ENCODE results near the gene SNX30.

Gene SNX30

DNA sequence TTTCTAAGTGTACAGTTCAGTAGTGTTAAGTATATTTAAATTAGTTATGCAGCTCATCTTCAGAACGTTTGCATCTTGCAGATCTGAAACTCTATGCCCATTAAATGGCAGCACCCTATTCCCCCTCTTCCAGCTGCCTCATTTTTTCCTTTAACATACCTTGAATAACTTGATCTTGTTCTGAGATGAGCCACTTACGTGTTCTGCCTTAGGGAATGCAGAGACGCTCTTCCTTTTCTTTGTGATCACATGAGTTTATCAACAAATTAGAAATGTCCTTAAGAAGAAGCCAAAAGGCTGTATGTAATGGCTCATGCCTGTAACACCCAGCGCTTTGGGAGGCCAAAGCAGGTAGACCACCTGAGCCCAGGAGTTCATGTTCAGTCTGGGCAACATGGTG is 82.5 kb downstream of the SNX30 start:
- no peak for DNase-seq

DNA sequence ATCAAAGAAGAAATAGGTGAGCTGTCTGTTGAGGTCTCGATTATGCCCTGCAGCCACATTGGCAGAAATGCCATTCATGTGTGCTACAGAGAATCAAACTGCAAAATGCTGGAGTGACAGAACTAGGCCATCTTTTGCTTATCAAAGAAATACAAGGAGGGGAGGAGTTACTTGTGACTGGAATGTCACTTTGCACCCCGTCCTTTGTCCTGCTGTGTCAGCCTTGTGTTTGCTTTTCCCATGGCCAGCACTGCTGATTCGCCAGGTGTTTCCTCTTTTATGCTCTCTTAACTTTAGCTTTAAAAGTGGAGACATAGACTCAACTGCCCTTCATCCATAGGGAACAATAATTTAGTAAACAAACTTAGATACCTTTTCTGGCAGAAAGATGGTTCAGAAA is 85.8 kb downstream of the SNX30 start:
- no peak for DNase-seq

DNA sequence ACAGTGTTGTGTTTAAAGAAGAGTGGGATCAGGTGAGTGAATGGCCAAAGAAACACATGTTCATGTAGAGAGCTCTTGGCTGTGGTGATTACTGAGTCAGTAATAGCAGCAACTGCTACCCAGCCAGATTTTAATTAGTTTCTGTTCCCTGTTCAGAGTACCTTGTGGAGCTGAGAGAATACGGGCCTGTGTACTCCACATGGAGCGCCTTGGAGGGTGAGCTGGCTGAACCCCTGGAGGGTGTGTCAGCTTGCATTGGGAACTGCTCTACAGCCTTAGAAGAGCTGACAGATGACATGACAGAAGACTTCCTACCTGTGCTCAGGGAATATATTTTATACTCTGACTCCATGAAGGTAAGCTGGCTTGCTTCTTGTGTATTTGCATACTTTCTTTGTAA is 87.8 kb downstream of the SNX30 start:
- no peak for DNase-seq

DNA sequence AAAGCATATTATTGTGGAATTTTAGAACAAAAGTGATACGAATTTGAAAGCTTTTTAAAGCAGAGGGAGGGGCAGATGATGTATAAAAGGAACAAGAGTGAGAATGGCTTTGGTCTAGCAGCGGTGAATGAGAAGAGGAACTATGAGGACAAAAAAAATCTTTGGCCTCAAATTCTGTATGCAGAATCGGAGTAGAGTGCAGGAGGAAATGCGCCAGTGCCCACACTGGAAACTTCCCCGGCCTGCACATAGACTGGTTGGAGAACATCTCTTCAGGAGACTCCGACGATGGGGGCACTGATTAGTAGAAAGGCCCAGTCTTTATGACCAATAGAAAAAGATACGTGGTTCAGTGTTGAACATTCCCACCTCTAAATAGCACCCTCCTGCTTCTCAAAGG is 88.8 kb downstream of the SNX30 start:
- no peak for DNase-seq

DNA sequence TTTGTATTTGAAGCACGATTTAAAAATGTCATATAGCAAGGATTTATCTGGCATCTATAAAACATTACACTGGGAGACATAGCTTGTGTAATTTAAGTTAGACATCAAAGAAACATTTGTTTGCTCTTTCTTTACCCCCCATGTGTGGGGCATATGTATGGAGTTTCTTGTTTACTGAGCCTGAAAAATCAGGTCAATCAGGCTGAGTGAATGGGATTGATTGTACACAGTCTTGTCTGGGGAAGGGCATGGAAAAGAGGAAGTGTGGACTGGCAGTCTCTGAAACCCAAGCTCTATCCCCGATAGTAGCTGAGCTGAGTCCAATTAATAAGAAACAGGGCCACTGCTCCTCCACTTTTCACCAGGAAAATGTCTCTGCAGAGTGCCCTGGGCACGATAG is 90.7 kb downstream of the SNX30 start:
- DNase-seq, result no peak

DNA sequence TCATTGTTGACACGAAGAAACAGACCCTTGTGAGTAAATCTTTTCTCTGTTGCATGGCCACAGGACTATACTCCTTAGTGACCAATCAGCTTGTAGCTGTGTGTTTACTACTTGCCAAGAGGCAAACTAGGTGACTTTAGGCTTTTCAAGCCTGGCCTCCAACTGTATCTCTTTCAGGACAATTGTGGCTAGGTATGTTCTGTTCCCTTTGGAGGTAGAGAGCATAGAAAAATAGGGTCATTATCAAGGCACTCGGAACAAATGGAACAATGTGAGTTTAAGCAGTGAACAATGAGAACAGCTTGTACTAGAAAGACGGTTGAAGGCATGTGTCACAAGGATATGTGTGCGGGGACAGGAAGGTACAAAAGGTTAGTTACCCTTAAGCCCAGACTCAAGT is 92.0 kb downstream of the SNX30 start:
- no peak for DNase-seq

DNA sequence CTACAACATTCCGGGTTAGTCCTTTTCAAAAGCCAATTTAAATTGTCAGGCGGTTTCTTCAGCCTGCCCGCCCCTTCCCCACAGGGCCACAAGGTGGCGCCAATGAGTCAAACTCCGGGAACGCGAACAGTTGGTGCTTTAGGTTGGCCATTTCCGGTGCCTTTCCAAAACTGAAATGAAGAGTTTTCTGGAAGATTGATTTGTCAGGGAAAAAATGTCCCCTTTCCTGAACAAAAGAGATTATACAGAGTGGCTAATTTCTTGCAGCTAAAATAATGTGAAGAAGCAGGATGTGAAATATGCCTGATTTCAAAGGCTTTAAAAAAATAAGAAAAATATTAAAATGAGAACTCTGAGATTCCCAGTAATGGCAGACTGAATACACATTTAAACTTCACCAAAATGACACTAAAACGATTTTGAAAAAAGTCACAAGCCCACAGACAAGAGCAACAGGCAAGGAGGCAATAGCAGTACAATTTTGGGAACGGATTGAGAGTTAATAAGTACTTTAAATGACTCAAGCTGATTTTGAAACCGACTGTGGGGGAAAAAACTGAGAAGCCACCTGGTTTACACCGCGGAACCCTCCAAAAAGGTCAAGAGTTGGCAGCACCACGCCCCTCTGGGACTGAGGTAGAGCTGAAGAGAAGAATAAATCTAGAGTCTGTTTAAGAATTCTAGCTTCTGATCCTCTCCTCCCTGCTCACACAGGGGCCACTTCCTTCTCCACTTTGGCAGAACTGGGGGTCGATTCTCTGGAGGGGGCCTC is 94.4 kb downstream of the SNX30 start:
- no peak for DNase-seq

DNA sequence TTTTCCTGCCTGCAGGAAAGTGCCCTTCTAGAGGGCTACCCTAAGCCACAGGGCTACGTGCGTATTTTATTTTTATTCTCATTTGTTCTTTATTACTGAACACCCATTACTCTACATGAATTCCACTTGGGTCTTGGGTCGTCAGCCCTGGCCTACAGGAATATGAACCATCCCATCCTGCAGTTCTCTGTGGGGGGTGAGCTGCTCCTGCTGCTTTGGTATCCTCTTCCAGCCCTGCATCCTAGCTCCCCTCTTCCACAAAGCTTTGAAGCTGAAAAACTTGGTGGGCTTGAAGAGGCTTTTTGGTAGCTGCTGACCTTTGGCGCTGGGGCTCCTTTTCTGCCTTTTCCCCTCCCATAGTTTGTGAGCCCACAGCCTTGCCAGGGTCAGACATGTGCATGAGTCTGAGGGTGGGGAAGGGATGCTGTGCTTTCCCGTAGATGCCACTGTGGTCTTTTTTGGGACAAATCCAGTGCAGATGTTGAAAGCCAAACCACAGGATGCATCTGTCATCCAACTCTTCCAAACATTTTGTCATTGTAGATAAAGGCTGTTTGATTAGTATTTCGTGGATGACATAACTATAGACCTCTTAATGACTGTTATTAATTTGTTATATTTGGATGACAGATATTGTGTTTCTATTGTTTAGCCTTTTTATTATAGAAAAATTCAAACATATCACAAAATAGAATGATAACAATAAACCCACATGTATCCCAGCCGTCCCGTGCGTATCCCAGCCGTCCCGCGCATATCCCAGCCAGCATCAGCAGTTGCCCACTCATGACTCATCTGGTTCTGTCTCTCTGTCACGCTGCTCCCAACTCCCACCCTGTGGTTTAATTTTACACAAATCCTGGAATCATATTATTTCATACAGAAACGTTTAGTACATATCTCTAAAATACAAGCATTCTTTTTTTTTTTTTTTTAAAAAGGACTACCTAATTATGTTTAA is 96.2 kb downstream of the SNX30 start:
- DNase-seq, result no peak

DNA sequence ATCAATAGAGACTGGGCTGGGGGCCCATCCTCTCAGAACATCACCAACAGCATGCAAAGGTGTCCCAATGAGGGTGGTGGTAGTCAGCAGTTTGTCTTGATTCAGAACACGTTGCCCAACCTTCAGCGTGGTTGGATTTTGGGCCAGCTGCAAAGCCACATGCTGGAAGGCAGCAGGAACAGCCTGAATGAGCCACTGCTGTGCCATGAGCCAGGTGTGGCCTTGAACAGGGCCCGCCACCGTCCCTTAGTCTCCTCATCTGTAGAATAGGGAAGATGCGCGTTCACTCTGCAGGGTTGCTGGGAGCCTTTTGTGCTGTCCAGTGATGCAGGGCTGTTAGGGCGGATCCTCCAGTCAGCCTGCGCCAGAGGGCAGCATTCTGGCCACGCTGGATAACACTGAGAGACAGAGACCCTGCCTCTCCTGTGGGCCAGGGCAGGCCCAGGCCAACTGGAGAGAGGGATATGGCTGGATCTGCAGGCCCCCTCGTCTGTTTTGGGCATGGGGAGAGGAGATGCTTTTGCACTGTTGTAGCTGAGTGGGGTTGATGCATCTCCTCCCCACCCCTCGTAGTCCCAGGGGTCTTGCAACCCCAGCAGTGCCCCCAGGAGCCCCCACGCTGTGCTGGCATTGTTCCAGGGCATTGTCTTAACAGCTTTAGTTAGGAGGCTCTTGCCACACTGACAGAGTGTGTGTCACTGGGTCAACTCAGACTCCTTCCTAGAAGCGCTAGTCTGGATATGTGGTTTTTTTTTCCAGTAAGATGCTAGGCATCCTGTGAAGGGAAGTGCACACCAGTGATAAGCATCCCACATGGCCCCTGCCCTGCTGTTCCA is 98.0 kb downstream of the SNX30 start:
- DNase-seq, result no peak

DNA sequence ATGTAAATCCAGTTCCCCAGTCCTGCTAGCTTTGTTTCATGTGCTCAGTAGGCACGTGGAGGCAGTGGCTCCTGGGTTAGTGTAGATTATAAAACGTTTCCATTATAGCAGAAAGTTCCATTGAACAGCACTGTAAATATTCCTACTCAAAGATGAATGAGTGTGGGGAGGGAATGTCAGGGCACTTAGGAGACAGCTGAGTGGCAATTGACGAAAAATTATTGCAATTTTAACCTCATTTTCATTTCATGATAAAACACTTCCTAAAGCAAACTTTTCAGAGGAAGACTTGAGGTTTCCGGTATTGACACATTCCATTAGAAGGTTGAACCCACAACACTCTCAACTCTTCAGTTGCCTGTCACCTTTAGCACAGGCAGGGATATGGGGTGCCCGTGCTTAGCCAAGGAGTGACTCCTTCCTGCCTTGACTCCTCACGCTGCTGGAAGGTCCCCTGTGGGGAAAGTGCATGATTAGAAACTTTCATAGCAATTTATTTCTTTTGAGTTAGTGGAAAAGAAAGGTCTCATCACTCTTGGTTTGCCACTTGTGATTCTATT is 98.9 kb downstream of the SNX30 start:
- no peak for DNase-seq

DNA sequence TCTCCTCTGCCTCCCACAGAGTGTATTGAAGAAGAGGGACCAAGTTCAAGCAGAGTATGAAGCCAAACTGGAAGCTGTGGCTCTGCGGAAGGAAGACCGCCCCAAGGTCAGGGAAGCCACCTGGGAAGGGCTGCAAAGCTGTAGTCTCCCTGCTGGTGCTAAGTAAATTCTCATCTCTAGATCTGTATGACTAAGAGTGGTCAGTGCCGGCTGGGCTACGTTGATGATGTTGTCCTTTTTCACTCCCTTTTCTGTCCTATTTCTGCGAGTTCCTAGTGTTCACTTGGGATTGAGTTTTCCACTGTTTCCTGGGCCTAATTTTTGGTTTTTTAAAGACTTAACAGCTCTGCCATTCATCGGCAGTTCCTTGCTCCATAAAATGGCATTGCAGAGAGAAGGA is 100.3 kb downstream of the SNX30 start:
- no peak for DNase-seq

DNA sequence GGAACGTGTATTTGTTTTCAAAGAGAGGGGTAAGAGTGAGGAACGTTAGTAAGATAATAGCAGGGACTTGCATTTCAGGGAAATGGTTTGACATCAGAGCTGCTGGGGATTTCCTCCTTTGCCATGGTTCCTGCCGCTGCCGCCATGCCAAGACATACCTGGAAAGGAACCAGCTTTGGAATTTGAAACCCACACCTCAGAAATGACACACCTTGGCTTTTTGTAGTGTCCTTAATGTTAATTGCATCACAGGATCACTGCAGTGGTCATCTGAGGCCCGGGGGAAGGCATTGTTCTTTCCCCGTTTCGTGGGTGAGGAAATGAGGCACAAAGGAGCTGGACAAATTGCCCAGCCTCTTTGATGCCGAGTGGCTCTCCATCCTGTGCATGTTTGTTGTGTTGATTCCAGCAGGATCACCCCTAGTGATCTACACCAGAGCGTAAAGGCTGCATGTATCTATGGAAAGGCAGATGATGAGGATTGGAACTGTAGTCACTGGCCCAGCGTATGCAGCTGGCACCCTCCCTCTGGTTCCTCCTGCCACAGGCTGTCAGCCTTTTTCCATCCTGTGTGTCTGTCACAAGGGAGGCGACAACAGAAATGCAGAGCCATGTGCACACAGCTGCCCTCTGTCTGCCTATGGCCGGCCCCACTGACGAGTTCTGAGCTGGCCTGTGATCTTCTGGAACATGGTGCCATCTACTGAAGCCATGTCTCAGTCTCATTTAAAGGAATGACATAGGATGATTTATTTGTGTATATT is 102.4 kb downstream of the SNX30 start:
- DNase-seq, result no peak

DNA sequence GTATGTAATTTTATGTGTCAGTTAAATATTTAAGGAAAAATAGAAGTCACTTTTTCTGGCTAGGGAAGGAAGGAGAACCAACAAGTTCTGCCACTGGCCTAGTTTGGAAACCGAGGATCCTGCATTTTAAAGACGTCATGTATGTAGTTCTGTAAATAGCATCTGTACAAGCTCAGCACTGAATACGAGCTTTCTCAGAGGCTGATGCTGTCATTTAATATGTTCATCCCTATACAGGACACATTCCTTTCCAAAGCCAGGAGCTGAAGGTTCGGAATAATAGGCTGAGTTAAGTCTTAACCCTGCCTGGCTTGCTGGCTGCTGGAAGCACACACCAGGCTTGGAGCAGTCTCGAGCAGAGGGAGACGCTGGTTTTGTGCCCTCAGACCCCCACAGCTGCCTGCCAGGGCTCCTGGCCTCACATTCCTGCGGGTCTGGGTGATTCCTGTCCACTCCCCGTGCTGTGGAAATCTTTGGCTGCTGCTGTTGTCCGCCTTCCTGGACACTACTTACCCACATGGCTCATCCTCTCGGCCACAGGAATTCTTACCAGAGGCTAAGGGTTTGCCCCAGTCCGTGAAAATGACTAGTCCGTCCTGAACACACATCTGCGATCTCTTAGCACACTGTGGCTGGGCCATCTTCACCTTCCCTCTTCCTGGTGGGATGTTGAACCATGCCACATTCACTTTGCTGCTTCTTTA is 103.5 kb downstream of the SNX30 start:
- DNase-seq, result no peak

DNA sequence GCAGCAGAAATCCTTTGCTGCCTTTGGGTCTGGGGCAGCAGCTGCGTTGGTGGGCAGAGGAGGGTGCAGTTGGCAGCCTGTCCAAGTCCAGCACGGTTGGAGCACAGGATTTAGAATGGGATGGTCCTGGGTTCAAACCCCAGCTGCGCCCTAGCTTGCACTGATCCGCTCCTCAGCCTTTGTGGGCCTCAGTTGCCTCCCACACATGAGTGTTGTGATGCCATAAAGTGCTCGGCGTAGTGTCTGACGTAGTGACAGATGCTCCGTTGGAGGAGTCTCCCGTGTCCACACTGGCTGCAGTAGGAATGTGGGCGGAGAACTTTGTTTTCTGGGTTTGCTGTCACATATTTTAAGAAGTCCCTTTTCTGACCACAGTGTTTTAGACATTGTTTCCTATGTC is 104.1 kb downstream of the SNX30 start:
- DNase-seq, result no peak

DNA sequence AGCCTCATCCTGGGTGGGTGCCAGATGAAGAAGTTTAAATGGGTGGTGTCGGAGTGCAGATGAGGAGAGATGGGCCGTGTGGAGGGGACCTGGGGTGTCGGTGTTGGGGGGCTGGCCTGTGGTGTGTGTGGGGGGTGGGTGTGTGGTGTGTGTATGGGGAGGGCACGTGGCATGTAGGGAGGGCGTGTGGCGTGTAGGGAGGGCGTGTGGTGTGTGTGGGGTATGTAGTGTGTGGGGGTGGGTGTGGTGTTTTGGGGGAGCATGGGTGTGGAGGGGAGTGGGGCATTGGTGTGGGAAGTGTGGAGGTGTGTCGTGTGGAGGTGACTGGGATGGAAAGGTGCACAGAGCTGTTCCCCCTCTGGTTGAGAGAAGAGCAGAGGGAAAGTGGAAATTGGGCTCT is 105.6 kb downstream of the SNX30 start:
- DNase-seq, result no peak

DNA sequence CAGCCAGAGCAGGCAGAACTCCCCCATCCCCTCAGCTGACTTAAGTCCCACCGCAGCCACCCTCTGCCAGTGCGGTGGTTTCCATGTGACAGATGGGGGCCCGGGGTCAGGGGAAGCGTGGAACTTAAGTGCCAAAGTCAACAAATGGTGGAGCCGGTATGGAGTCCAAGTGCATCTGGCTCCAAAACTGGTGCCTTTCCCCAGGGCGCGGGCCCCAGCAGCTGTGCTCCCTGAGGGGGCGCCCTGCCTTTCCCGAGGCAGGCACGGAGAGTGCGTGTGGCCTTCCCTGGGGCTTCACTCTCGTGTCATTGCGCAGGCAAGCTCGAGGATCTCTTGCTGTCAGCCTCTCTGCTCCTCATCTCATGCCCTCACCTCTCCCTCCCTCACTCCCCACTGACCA is 106.3 kb downstream of the SNX30 start:
- no peak for DNase-seq

DNA sequence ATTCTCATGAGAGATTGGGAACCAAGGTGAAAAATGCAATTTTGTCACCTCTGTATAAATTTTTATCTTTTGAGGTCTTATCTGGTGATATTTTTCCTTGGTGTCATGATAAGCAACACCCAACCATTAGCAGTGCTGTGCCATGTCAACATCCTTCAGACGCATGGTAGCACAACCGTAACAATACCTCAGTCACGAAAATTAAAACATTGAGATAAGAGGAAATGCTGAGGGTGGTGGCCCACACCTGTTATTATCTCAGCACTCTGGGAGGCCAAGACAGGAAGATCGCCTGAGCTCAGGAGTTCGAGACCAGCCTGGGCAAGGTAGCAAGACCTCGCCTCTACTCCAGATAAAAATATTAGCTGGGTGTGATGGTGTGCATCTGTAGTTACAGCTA is 107.4 kb downstream of the SNX30 start:
- no peak for DNase-seq

DNA sequence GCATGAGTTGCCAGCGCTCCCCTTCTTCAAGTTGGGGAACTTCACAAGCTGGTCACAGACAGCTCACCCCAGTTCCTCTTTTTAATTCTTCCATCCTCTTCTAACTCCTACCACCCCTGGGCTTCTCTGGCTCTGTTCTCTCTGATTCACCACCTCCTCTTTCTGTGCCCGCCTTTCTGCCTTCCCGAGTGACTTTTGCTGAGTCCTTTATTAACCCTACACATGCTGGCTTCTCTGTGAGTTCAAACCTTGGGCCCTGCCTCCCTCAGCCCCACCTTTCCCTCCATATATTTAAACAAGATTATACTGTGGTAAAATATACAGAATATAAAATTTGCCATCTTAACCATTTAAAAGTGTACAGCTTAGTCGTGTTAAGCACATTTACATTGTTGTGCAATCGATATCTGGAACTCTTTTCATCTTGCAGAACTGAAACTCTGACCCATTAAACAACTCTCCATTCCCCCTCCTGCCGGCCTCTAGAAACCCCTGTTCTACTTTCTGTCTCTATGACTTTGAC is 108.1 kb downstream of the SNX30 start:
- DNase-seq, result no peak

DNA sequence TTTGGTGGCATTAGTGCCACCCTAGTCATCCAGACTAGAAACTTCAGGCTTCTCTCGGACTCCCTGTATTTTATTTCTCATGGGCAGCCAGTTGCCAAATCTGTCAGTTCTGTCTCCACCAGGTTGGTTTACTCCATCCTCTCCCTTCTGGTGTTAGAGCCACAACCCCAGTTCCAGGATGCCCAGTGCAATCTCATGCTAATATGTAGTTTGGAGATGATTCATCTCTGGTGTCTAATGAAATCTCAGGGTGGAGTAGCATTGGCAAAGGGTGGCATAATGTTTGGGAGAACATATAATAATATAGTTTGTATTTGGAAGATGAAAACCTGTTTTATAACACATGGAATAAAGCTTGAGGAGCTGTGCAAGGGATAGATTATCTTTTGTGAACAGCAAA is 109.9 kb downstream of the SNX30 start:
- no peak for DNase-seq

DNA sequence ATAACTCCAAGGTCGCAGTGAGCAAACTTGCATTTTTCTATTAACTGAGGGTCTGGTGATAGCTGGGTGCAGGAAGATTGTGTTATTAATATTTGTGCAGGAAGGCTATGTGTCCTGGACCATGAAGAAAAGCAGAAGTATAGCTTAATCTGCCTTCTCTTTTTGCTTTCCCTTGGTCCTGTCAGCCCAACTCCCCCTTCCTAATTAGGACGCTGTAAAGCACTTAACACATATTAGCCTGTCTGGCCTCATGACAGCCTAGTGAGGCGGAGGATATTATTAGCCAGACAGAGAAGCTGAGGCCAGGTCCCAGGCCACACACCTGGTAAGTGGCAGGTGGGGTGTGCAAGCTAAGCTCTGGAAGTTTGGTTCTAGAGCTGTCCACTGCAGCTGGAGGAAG is 110.6 kb downstream of the SNX30 start:
- no peak for DNase-seq
